ENCODE results near the gene REEP1. TPM values are rescaled to one million over a fixed set of nuclear protein-coding genes. Genes with fewer than 3 reads are reported as not detected.

REEP1 gene
- polyA plus RNA-seq, 1 donor (not counting 4 experiments of a cell fraction or from before 2014, with no cell fraction given): 0.30 TPM

- H3K9me1 ChIP-seq (ENCODE audit: control insufficient read depth, extremely low read depth, insufficient read depth, low read length): no peaks in the 10 kb centered on the region
- FAIRE-seq (no peak), DNase-seq (ENCODE audit: low read depth, low spot score) (no peak)
- no peaks in the 10 kb centered on the region for H3K79me2 ChIP-seq (ENCODE audit: control insufficient read depth, insufficient read depth, low read length)
- H3K9ac ChIP-seq (ENCODE audit: control insufficient read depth, extremely low read depth, insufficient read depth, low read length): no peak overlapping the region
- H3K4me2 ChIP-seq (ENCODE audit: control insufficient read depth, extremely low read depth, insufficient read depth, low read depth, low read length): no peak overlapping the region
- H3K4me1 ChIP-seq (ENCODE audit: control insufficient read depth, extremely low read depth, insufficient read depth, low read length): peaks cover 21% of the 10 kb centered on the region
- TF ChIP-seq EZH2 (IDR thresholded peaks at IDR 0.05; ENCODE audit: low read length) (no peak), CTCF (optimal IDR thresholded peaks at IDR 0.05 in 1 of 3, IDR thresholded peaks at IDR 0.05 in 1 of 3, conservative IDR thresholded peaks at IDR 0.05 in 1 of 3; ENCODE audit: extremely low read depth in 1 of 3, insufficient read depth in 2 of 3, low read length in 3 of 3) (no peak)
- H3K4me3 ChIP-seq (ENCODE audit: control insufficient read depth in 2 of 3, extremely low read depth in 1 of 3, insufficient read depth in 2 of 3, low read depth in 1 of 3, low read length in 3 of 3): no peak overlapping the region
- no peak overlapping the region for H3K27ac ChIP-seq (ENCODE audit: control insufficient read depth, insufficient read depth, low read length)
- H3K9me3 ChIP-seq (ENCODE audit: control insufficient read depth, low read depth, low read length): no peaks in the 10 kb centered on the region
- H2AFZ ChIP-seq (ENCODE audit: control insufficient read depth, low read length): no peak overlapping the region
- no peaks in the 10 kb centered on the region for H3K36me3 ChIP-seq (ENCODE audit: control insufficient read depth in 2 of 2, extremely low read depth in 1 of 2, insufficient read depth in 2 of 2, low read length in 2 of 2)
- dilution Hi-C loops (cut with MboI; ENCODE audit: extremely low pct_ligation_motif_present, low sequenced_read_pairs): no loop called here
- no peaks in the 10 kb centered on the region for H4K20me1 ChIP-seq (ENCODE audit: control insufficient read depth, extremely low read depth, insufficient read depth, low read length)
- H3K27me3 ChIP-seq (ENCODE audit: control insufficient read depth, extremely low read depth, insufficient read depth, low read length): no peaks in the 10 kb centered on the region
Observed at GRCh38 chr2:86226070-86226469, 111.4 kb downstream of the REEP1 start.

GRCh38 chr2:86225581-86225980 is 111.8 kb downstream of the REEP1 start:
- no peaks in the 10 kb centered on the region for H3K9me1 ChIP-seq (ENCODE audit: control insufficient read depth, extremely low read depth, insufficient read depth, low read length)
- no peaks in the 10 kb centered on the region for H3K27me3 ChIP-seq (ENCODE audit: control insufficient read depth, extremely low read depth, insufficient read depth, low read length)
- peaks cover 21% of the 10 kb centered on the region for H3K4me1 ChIP-seq (ENCODE audit: control insufficient read depth, extremely low read depth, insufficient read depth, low read length)
- H2AFZ ChIP-seq (ENCODE audit: control insufficient read depth, low read length): peak overlapping the region; percentile 81
- FAIRE-seq: no peak
- no peak overlapping the region for H3K4me2 ChIP-seq (ENCODE audit: control insufficient read depth, extremely low read depth, insufficient read depth, low read depth, low read length)
- no peaks in the 10 kb centered on the region for H3K36me3 ChIP-seq (ENCODE audit: control insufficient read depth in 2 of 2, extremely low read depth in 1 of 2, insufficient read depth in 2 of 2, low read length in 2 of 2)
- H4K20me1 ChIP-seq (ENCODE audit: control insufficient read depth, extremely low read depth, insufficient read depth, low read length): no peaks in the 10 kb centered on the region
- H3K4me3 ChIP-seq (ENCODE audit: control insufficient read depth in 2 of 3, extremely low read depth in 1 of 3, insufficient read depth in 2 of 3, low read depth in 1 of 3, low read length in 3 of 3): no peak overlapping the region
- H3K27ac ChIP-seq (ENCODE audit: control insufficient read depth, insufficient read depth, low read length): no peak overlapping the region
- no peak for TF ChIP-seq CTCF (optimal IDR thresholded peaks at IDR 0.05 in 1 of 3, IDR thresholded peaks at IDR 0.05 in 1 of 3, conservative IDR thresholded peaks at IDR 0.05 in 1 of 3; ENCODE audit: extremely low read depth in 1 of 3, insufficient read depth in 2 of 3, low read length in 3 of 3)
- no peak for TF ChIP-seq EZH2 (IDR thresholded peaks at IDR 0.05; ENCODE audit: low read length)
- dilution Hi-C loops (cut with MboI; ENCODE audit: extremely low pct_ligation_motif_present, low sequenced_read_pairs): no loop called here
- no peaks in the 10 kb centered on the region for H3K9me3 ChIP-seq (ENCODE audit: control insufficient read depth, low read depth, low read length)
- H3K79me2 ChIP-seq (ENCODE audit: control insufficient read depth, insufficient read depth, low read length): no peaks in the 10 kb centered on the region
- DNase-seq (ENCODE audit: low read depth, low spot score): no peak
- H3K9ac ChIP-seq (ENCODE audit: control insufficient read depth, extremely low read depth, insufficient read depth, low read length): no peak overlapping the region

Data from keratinocyte (primary cell).